AG04450 (cell line): ENCODE measurements around the gene MROH9. TPM values are rescaled to one million over a fixed set of nuclear protein-coding genes. Genes with fewer than 3 reads are reported as not detected.

Experiments
- CTCF ChIA-PET: fragments of 300-600, 350-600 bp; formaldehyde crosslinking; extraction: SDS; loops from one replicate; lab custom pipeline; 2022; ENCODE audit warnings: antibody characterized with exemption, inconsistent platforms; lab: Charles Lee
- POLR2A ChIA-PET: fragments of 350-600 bp; formaldehyde crosslinking; extraction: SDS; loops from one replicate; lab custom pipeline; 2021; ENCODE audit warnings: antibody characterized with exemption, inconsistent platforms; lab: Yijun Ruan, JAX
- DNase-seq: peaks from one replicate; pipeline ENCODE4 v3.0.0-alpha.2; 2011; ENCODE audit warnings: low read depth, low spot score
- H3K27ac ChIP-seq: one replicate; pipeline ENCODE4 v1.5.1; 2012; ENCODE audit warnings: low read depth, low read length, control low read depth
- H3K27me3 ChIP-seq: one replicate; pipeline ENCODE4 v1.6.0; 2012; ENCODE audit warnings: low read length; ENCODE audit not compliant: control insufficient read depth, insufficient read depth
- H3K4me3 ChIP-seq: 2 replicates; pipeline ENCODE4 v1.5.1; 2011; ENCODE audit warnings: mild to moderate bottlenecking, low read depth, low read length, control low read depth
- H3K9me3 ChIP-seq: 2 replicates; pipeline ENCODE4 v1.5.1; 2012; ENCODE audit warnings: low read length; ENCODE audit not compliant: control insufficient read depth, insufficient read depth
- polyA plus RNA-seq: library from polyadenylated mRNA; depleted of rRNA; stranded (reverse); fragments of >200 nt; gene quantifications from 2 replicates; pipeline ENCODE4 v1.2.3, GENCODE V29; 2011
- TF ChIP-seq, protein P1 (sequence below): IDR thresholded peaks from 2 replicates; pipeline ENCODE4 v1.5.1; 2011; ENCODE audit warnings: low read depth, low read length, control low read depth, inconsistent platforms

The MROH9 gene
- polyA plus RNA-seq, 1 experiment: not detected

DNA sequence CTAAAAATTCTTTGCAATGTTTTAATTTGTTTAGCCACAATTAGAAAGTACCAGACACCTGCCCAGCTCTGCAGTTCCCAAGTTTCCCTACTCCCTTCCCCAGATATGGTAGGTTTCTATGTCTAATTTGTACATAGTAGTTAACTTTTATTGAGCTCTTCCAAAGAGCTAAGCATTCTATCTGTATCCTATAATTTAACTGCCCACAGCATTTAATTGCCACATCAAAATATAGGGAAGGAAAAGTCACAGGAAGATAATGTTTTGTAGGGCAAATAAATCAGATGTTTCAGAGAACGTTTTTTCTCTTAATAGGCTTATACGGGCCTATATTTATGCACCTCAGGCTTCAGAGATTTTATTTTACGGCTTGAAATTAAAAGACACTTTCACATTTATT lies 139.7 kb downstream of the MROH9 start:
- POLR2A ChIA-PET: no interaction called here
- Histone ChIP-seq H3K9me3 (no peaks in the 10 kb centered on the region), H3K4me3 (no peak overlapping the region), H3K27ac (no peak overlapping the region), H3K27me3 (no peaks in the 10 kb centered on the region)
- CTCF ChIA-PET: interaction anchor here (0.7 to 2.5 kb wide), 2 partner anchors 117 to 152 kb away, joined by 3 to 14 read pairs; no protein-coding TSS in a partner anchor
- DNase-seq: no peak
- TF ChIP-seq, protein P1, sequence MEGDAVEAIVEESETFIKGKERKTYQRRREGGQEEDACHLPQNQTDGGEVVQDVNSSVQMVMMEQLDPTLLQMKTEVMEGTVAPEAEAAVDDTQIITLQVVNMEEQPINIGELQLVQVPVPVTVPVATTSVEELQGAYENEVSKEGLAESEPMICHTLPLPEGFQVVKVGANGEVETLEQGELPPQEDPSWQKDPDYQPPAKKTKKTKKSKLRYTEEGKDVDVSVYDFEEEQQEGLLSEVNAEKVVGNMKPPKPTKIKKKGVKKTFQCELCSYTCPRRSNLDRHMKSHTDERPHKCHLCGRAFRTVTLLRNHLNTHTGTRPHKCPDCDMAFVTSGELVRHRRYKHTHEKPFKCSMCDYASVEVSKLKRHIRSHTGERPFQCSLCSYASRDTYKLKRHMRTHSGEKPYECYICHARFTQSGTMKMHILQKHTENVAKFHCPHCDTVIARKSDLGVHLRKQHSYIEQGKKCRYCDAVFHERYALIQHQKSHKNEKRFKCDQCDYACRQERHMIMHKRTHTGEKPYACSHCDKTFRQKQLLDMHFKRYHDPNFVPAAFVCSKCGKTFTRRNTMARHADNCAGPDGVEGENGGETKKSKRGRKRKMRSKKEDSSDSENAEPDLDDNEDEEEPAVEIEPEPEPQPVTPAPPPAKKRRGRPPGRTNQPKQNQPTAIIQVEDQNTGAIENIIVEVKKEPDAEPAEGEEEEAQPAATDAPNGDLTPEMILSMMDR: no peak

DNA sequence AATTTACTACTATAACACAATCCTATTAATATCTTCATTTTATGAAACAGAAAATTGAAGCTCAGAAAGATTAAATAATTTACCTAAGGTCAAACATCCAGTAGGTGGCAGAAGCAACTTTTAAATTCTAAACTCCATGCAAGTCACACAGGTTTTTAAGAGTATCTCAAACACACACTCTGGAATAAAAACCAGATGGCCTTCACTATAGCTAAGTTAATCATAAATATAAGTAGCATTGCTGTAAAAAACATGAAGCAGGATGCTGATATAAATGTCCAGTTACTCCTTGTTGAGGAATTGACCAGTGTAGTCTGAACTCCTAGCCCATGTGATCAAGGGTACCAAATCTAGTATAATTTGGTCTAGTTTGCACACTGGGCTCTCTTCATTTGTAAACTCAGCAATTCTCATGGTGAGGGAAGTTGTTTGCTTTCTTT lies 146.0 kb downstream of the MROH9 start:
- H3K9me3 ChIP-seq: no peaks in the 10 kb centered on the region
- no peak overlapping the region for H3K27ac ChIP-seq
- no peak overlapping the region for H3K4me3 ChIP-seq
- peak; percentile 33 for DNase-seq
- ChIA-PET CTCF (interaction anchor here (0.6 to 3.0 kb wide), 42 partner anchors 9 to 1179 kb away, joined by 3 to 253 read pairs (median 5); partner anchors contain the start of genes FMO1, FMO2, FMO3 and FMO4), POLR2A (interaction anchor here (1.0 kb wide), 2 partner anchors 145 to 232 kb away, joined by 3 to 5 read pairs; no protein-coding TSS in a partner anchor)
- TF ChIP-seq, protein P1: peak; percentile 55
- no peaks in the 10 kb centered on the region for H3K27me3 ChIP-seq

DNA sequence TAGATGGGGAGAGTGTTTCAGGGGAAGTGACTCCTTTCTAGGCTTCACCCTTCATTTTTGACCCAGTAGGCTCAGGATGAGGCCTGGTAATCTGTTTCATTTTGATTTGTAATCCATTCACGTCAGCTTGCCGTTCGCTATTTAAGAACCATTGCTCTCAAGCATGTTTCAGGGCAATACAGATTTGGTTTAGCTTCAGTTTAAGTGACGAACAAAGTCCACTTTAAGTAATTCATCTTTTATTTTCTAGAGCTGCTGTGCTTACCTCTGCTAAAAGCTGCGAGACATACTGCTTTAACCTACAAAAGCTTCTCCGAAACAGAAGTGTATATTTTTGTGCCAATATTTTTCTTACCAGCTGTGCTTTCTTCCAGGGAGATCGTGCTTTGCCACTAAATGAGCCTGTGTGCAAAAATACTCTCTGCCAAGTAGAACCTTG lies 146.4 kb downstream of the MROH9 start:
- Histone ChIP-seq H3K27ac (no peak overlapping the region), H3K4me3 (no peak overlapping the region), H3K27me3 (no peaks in the 10 kb centered on the region), H3K9me3 (no peaks in the 10 kb centered on the region)
- TF ChIP-seq, protein P1: no peak
- no peak for DNase-seq
- ChIA-PET POLR2A (interaction anchor here (1.0 kb wide), 2 partner anchors 145 to 232 kb away, joined by 3 to 5 read pairs; no protein-coding TSS in a partner anchor), CTCF (interaction anchor here (0.6 to 3.0 kb wide), 36 partner anchors 9 to 1180 kb away, joined by 3 to 253 read pairs (median 6); partner anchors contain the start of genes FMO1, FMO2, FMO3 and FMO4)

DNA sequence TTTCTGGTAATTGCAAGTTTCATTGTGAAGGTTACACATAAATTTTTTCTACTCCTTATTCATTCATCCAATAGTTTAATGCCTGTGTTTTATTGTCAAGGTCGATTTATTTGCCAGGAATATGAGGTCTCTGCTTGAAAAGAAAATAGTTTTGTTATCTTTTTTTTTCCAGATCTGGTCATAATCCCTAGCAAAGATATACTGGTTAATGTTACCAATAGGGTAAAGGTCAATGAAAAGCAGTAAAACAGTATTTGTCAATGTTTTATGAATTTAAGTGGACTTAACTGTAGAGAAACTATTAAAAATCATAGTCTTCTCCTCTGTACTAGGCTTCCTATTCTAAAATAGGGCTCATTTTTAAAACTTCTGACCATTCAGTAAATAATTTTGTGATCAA lies 147.3 kb downstream of the MROH9 start:
- ChIA-PET CTCF (interaction anchor here (1.7 to 4.3 kb wide), 9 partner anchors 59 to 231 kb away, joined by 9 to 253 read pairs (median 23); partner anchors contain the start of genes FMO2 and FMO4), POLR2A (no interaction called here)
- TF ChIP-seq, protein P1: no peak
- no peak overlapping the region for H3K4me3 ChIP-seq
- no peak for DNase-seq
- H3K27ac ChIP-seq: no peak overlapping the region
- no peaks in the 10 kb centered on the region for H3K27me3 ChIP-seq
- no peaks in the 10 kb centered on the region for H3K9me3 ChIP-seq

DNA sequence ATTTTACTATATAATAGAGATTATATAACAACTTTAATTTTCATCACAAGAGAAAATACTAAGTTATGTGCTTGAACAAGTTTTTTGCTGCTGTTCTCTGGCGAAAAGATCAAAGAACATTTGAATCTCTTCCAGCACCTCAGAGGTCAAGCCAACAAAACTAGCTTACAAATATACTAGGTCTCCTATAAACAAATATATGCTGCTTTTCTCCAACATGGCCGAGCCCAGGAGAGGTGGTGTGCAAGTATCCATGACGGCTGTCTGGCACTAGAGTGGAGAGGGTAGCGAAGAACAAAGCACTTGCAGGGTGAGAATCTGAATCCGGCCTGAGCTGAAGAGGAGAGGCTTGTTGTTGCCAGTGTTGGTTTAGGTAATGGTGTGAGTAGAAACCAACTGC lies 147.9 kb downstream of the MROH9 start:
- CTCF ChIA-PET: interaction anchor here (4.3 kb wide), 1 partner anchor 143 kb away, joined by 29 read pairs; no protein-coding TSS in a partner anchor
- no peak for DNase-seq

More for the DNA sequence above, 147.9 kb downstream of the MROH9 start:
- TF ChIP-seq, protein P1: no peak
- Histone ChIP-seq H3K9me3 (no peaks in the 10 kb centered on the region), H3K27me3 (no peaks in the 10 kb centered on the region), H3K4me3 (no peak overlapping the region), H3K27ac (no peak overlapping the region)
- POLR2A ChIA-PET: no interaction called here
